IMR-90 (cell line): ENCODE data around the gene PCED1B. TPM values are rescaled to one million over a fixed set of nuclear protein-coding genes. Genes with fewer than 3 reads are reported as not detected.

Source experiments
- ATAC-seq: fragments of 200-7000 bp; cut with Tn5 transposase; 2 replicates; pipeline ENCODE4 v1.9.1; 2020; ENCODE audit warnings: low read depth, mild to moderate bottlenecking, moderate library complexity
- BruUV-seq: library from RNA; stranded (reverse); fragments of 400-500 nt; replicated peaks from 2 replicates; lab custom pipeline; 2021; lab: Mats Ljungman, UMichigan
- CTCF ChIA-PET: fragments of 300-600 bp; formaldehyde crosslinking; extraction: SDS; loops from one replicate; lab custom pipeline; 2021; ENCODE audit warnings: antibody characterized with exemption; lab: Yijun Ruan, JAX
- POLR2A ChIA-PET: fragments of 300-600 bp; sonication (Branson Sonifier 250); formaldehyde crosslinking; loops from one replicate; lab custom pipeline; 2022; ENCODE audit warnings: antibody characterized with exemption; ENCODE audit not compliant: unreplicated experiment; lab: Charles Lee
- DNase-seq: peaks from one replicate; pipeline ENCODE4 v3.0.0; 2013
- H2AFZ ChIP-seq: replicated peaks from 2 replicates; pipeline ENCODE3; 2013; ENCODE audit warnings: low read length, mild to moderate bottlenecking; ENCODE audit not compliant: poor library complexity
- H2AK5ac ChIP-seq: 2 replicates; pipeline ENCODE4 v1.6.1; 2013; ENCODE audit warnings: low read depth, low read length, inconsistent platforms
- H2AK9ac ChIP-seq: replicated peaks from 2 replicates; pipeline ENCODE3; 2013; ENCODE audit warnings: mild to moderate bottlenecking, low read depth, low read length, moderate library complexity; ENCODE audit not compliant: poor library complexity
- H2BK120ac ChIP-seq: 2 replicates; pipeline ENCODE4 v1.6.1; 2013; ENCODE audit warnings: low read depth, low read length, inconsistent platforms
- H2BK15ac ChIP-seq: 3 replicates; pipeline ENCODE4 v1.6.1; 2013; ENCODE audit warnings: low read depth, low read length, inconsistent platforms
- H2BK20ac ChIP-seq: 2 replicates; pipeline ENCODE4 v1.6.1; 2013; ENCODE audit warnings: low read depth, mild to moderate bottlenecking, inconsistent platforms, low read length, moderate library complexity
- H2BK5ac ChIP-seq: 2 replicates; pipeline ENCODE4 v1.6.1; 2013; ENCODE audit warnings: mild to moderate bottlenecking, low read depth, low read length, inconsistent platforms; ENCODE audit not compliant: poor library complexity, severe bottlenecking
- H3K14ac ChIP-seq: replicated peaks from 2 replicates; pipeline ENCODE4 v1.6.1; 2013; ENCODE audit warnings: low read depth, low read length, inconsistent platforms
- H3K18ac ChIP-seq: 2 replicates; pipeline ENCODE4 v1.6.1; 2013; ENCODE audit warnings: low read depth, low read length, control low read depth
- H3K23ac ChIP-seq: 2 replicates; pipeline ENCODE4 v1.6.1; 2013; ENCODE audit warnings: low read depth, low read length, inconsistent platforms
- H3K27ac ChIP-seq: 2 replicates; pipeline ENCODE4 v1.5.1; 2013; ENCODE audit warnings: mild to moderate bottlenecking, control low read depth, low read length; ENCODE audit not compliant: insufficient read depth
- H3K27me3 ChIP-seq: 2 replicates; pipeline ENCODE4 v1.6.1; 2013; ENCODE audit warnings: low read length; ENCODE audit not compliant: control insufficient read depth, insufficient read depth
- H3K36me3 ChIP-seq: 2 replicates; pipeline ENCODE4 v1.6.1; 2013; ENCODE audit warnings: low read length, mixed read lengths; ENCODE audit not compliant: control insufficient read depth, insufficient read depth
- H3K4ac ChIP-seq: 2 replicates; pipeline ENCODE4 v1.6.1; 2013; ENCODE audit warnings: low read depth, low read length, inconsistent platforms
- H3K4me1 ChIP-seq: 2 replicates; pipeline ENCODE4 v1.6.1; 2013; ENCODE audit warnings: low read length, mixed read lengths; ENCODE audit not compliant: control insufficient read depth, insufficient read depth
- H3K4me2 ChIP-seq: 2 replicates; pipeline ENCODE4 v1.6.1; 2013; ENCODE audit warnings: low read depth, mild to moderate bottlenecking, control low read depth, low read length, moderate library complexity
- H3K4me3 ChIP-seq: 2 replicates; pipeline ENCODE4 v1.5.1; 2013; ENCODE audit warnings: low read depth, mild to moderate bottlenecking, control low read depth, low read length, moderate library complexity; ENCODE audit not compliant: insufficient read depth
- H3K56ac ChIP-seq: 2 replicates; pipeline ENCODE4 v1.6.1; 2013; ENCODE audit warnings: low read length, inconsistent platforms; ENCODE audit not compliant: insufficient read depth; ENCODE audit errors: extremely low read depth
- H3K79me1 ChIP-seq, 2 experiments: 2 replicates each; pipeline ENCODE4 v1.6.1; 2013; ENCODE audit warnings: low read length in 2 of 2, inconsistent platforms in 1 of 2, low read depth in 1 of 2
- H3K9ac ChIP-seq: 2 replicates; pipeline ENCODE4 v1.6.1; 2013; ENCODE audit warnings: low read depth, low read length, control low read depth
- H3K9me1 ChIP-seq: 2 replicates; pipeline ENCODE4 v1.6.1; 2013; ENCODE audit warnings: low read length, inconsistent platforms; ENCODE audit not compliant: insufficient read depth
- H3K9me3 ChIP-seq: 2 replicates; pipeline ENCODE4 v1.6.1; 2013; ENCODE audit warnings: low read length; ENCODE audit not compliant: control insufficient read depth, insufficient read depth
- H4K20me1 ChIP-seq: 2 replicates; pipeline ENCODE4 v1.6.1; 2013; ENCODE audit warnings: low read length, inconsistent platforms; ENCODE audit not compliant: insufficient read depth
- H4K5ac ChIP-seq: 2 replicates; pipeline ENCODE4 v1.6.1; 2013; ENCODE audit warnings: mild to moderate bottlenecking, low read depth, low read length, control low read depth
- H4K8ac ChIP-seq, 2 experiments: 2 replicates each; pipeline ENCODE4 v1.6.1; 2013; ENCODE audit warnings: low read depth in 2 of 2, low read length in 2 of 2, control low read depth in 1 of 2, inconsistent platforms in 1 of 2
- H4K91ac ChIP-seq: 2 replicates; pipeline ENCODE4 v1.6.1; 2013; ENCODE audit warnings: low read depth, low read length, inconsistent platforms; ENCODE audit not compliant: insufficient read depth
- BHLHE40 ChIP-seq: fragments of 150-350 bp; IDR thresholded peaks from 2 replicates; pipeline ENCODE4 v1.6.1; 2016; ENCODE audit warnings: mild to moderate bottlenecking, low read depth, low read length
- CEBPB ChIP-seq: IDR thresholded peaks from 2 replicates; pipeline ENCODE4 v1.6.1; 2012; ENCODE audit warnings: low read depth, low read length, improper control_type of control experiment
- CHD1 ChIP-seq: IDR thresholded peaks from 2 replicates; pipeline ENCODE4 v1.6.1; 2012; ENCODE audit warnings: low read depth, low read length, improper control_type of control experiment
- CTCF ChIP-seq: conservative IDR thresholded peaks from 2 replicates; pipeline ENCODE4 v1.5.1; 2012; ENCODE audit warnings: mild to moderate bottlenecking, low read depth, low read length, improper control_type of control experiment
- ELK1 ChIP-seq: fragments of 150-350 bp; IDR thresholded peaks from 2 replicates; pipeline ENCODE4 v1.6.1; 2016; ENCODE audit warnings: low read depth, mild to moderate bottlenecking, low read length, moderate library complexity, borderline replicate concordance
- FOS ChIP-seq: fragments of 150-350 bp; IDR thresholded peaks from 2 replicates; pipeline ENCODE4 v1.6.1; 2016; ENCODE audit warnings: low read depth, low read length
- MAFK ChIP-seq: IDR thresholded peaks from 2 replicates; pipeline ENCODE4 v1.6.1; 2012; ENCODE audit warnings: low read depth, low read length, improper control_type of control experiment
- MAZ ChIP-seq: IDR thresholded peaks from 2 replicates; pipeline ENCODE4 v1.6.1; 2012; ENCODE audit warnings: low read depth, mild to moderate bottlenecking, low read length, improper control_type of control experiment, moderate library complexity, borderline replicate concordance
- MXI1 ChIP-seq: IDR thresholded peaks from 2 replicates; pipeline ENCODE4 v1.6.1; 2012; ENCODE audit warnings: low read depth, mild to moderate bottlenecking, low read length, moderate library complexity, borderline replicate concordance
- NFE2L2 ChIP-seq: fragments of 150-350 bp; IDR thresholded peaks from 2 replicates; pipeline ENCODE4 v1.6.1; 2016; ENCODE audit warnings: low read depth, mild to moderate bottlenecking, low read length
- POLR2A ChIP-seq: IDR thresholded peaks from 2 replicates; pipeline ENCODE4 v1.6.1; 2012; ENCODE audit warnings: mild to moderate bottlenecking, low read depth, low read length
- RAD21 ChIP-seq: IDR thresholded peaks from 2 replicates; pipeline ENCODE4 v1.6.1; 2012; ENCODE audit warnings: low read length, improper control_type of control experiment
- RCOR1 ChIP-seq: IDR thresholded peaks from 2 replicates; pipeline ENCODE4 v1.6.1; 2012; ENCODE audit warnings: mild to moderate bottlenecking, low read length, improper control_type of control experiment; ENCODE audit not compliant: insufficient replicate concordance
- RFX5 ChIP-seq: IDR thresholded peaks from 2 replicates; pipeline ENCODE4 v1.8.0; 2012; ENCODE audit warnings: low read depth, mild to moderate bottlenecking, low read length, moderate library complexity
- SMC3 ChIP-seq: fragments of 150-350 bp; IDR thresholded peaks from 2 replicates; pipeline ENCODE4 v1.6.1; 2016; ENCODE audit warnings: low read depth, mild to moderate bottlenecking, antibody characterized with exemption, low read length, moderate library complexity
- USF2 ChIP-seq: fragments of 150-350 bp; IDR thresholded peaks from 2 replicates; pipeline ENCODE4 v1.6.1; 2017; ENCODE audit warnings: mild to moderate bottlenecking, antibody characterized with exemption, low read length, low read depth
- WGBS, 2 experiments: methylation state at CpG; one replicate each; pipeline versions ENCODE4 v1.1.5 to v1.1.7; 2013; ENCODE audit warnings: missing lambda C conversion rate in 2 of 2; ENCODE audit not compliant: insufficient read length in 1 of 2; ENCODE audit errors: extremely low coverage in 2 of 2; 5-methylcytosine and 5-hydroxymethylcytosine counted together
- dilution Hi-C: fragments of 300-500 bp; cut with HindIII; formaldehyde crosslinking; loops from one replicate; pipeline ENCODE4 v1.14.3; 2018; ENCODE audit warnings: low sequenced_read_pairs; ENCODE audit not compliant: unreplicated experiment
- in situ Hi-C: fragments of 300-500 bp; cut with MboI; formaldehyde crosslinking; loops from 3 replicates; pipeline ENCODE4 v1.14.3; 2019; ENCODE audit warnings: low sequenced_read_pairs, inconsistent platforms, mixed read lengths
- intact Hi-C: fragments of 100-400 bp; cut with micrococcal nuclease; formaldehyde crosslinking; loops from 2 replicates; pipeline ENCODE4 v1.10.0; 2022
- polyA plus RNA-seq, 3 experiments: library from polyadenylated mRNA; depleted of rRNA; stranded (reverse); fragments of >200 nt; gene quantifications; 2 replicates each; pipeline ENCODE4 v1.2.3, GENCODE V29; 2012; ENCODE audit warnings: low replicate concordance in 1 of 3
- total RNA-seq: library from RNA; depleted of rRNA; stranded (reverse); fragments of >200 nt; gene quantifications from 2 replicates; pipeline ENCODE4 v1.2.3, GENCODE V29; 2012

Gene PCED1B
- total and polyA plus RNA-seq, 2 of the 4 experiments (the other 2 are of a cell fraction): 0.36 to 2.6 TPM

- 100% methylated on average over 1 of the region's 2 CpGs; no CpG with 5 or more reads in 1 of the 2 experiments for WGBS, 2 experiments
- POLR2A ChIA-PET: no interaction called here
Observed at GRCh38 chr12:47274760-47275159, 195.3 kb downstream of the PCED1B start.

More at GRCh38 chr12:47274760-47275159, 195.3 kb downstream of the PCED1B start:
- Histone ChIP-seq H3K4ac (peak overlapping the region; percentile 69), H2BK120ac (peak overlapping the region; percentile 78; the same call in 1 of the 2 replicates), H3K4me3 (no peak overlapping the region), H4K8ac (peak overlapping the region in 1 of 2 experiments; percentile 67; a peak in 1 of 4 replicates), H4K5ac (no peak overlapping the region), H3K18ac (peak overlapping the region; percentile 79; the same call in 1 of the 2 replicates), H2AK9ac (no peak overlapping the region), H3K14ac (peak overlapping the region; percentile 52), H3K9ac (no peak overlapping the region), H2BK20ac (peak overlapping the region; percentile 45; the same call in 1 of the 2 replicates), H3K27me3 (no peaks in the 10 kb centered on the region), H3K79me1 (no peaks in the 10 kb centered on the region), H3K9me1 (peaks cover 13% of the 10 kb centered on the region; the same call in 1 of the 2 replicates), H3K4me2 (no peak overlapping the region), H3K23ac (no peak overlapping the region; the same call in 1 of the 2 replicates), H3K4me1 (peaks cover 26% of the 10 kb centered on the region), H4K20me1 (no peaks in the 10 kb centered on the region), H3K56ac (no peak overlapping the region), H2BK15ac (peak overlapping the region; percentile 83; the same call in 2 of the 3 replicates), H2BK5ac (no peak overlapping the region), H4K91ac (no peak overlapping the region; the same call in 1 of the 2 replicates), H2AFZ (no peak overlapping the region), H3K9me3 (no peaks in the 10 kb centered on the region), H3K27ac (no peak overlapping the region), H3K36me3 (no peaks in the 10 kb centered on the region), H2AK5ac (peak overlapping the region; percentile 80; the same call in 1 of the 2 replicates)
- TF ChIP-seq SMC3: no peak
- no peak for TF ChIP-seq CHD1
- no peak for TF ChIP-seq MAFK
- TF ChIP-seq NFE2L2: no peak
- no peak for TF ChIP-seq RFX5
- TF ChIP-seq BHLHE40: no peak
- TF ChIP-seq POLR2A: no peak
- TF ChIP-seq FOS: no peak
- no peak for TF ChIP-seq MAZ
- no peak for TF ChIP-seq RCOR1
- TF ChIP-seq ELK1: no peak
- no peak for TF ChIP-seq CTCF
- TF ChIP-seq CEBPB: no peak
- no peak for TF ChIP-seq MXI1
- TF ChIP-seq USF2: no peak
- TF ChIP-seq RAD21: no peak
- dilution Hi-C loops (no loop called here), in situ Hi-C loops (no loop called here), intact Hi-C loops (no loop called here)
- ATAC-seq (no peak), DNase-seq (peak; percentile 37)
- no TSS peak for BruUV-seq
- CTCF ChIA-PET: no interaction called here
